Stomach (tissue), 9 donors: Measurements from ENCODE around the gene HDLBP. TPM values are rescaled to one million over a fixed set of nuclear protein-coding genes. Genes with fewer than 3 reads are reported as not detected.

Source experiments
- DNase-seq, 2 donors: peaks; one replicate each; pipeline versions ENCODE4 v3.0.0 to v3.0.0-alpha.2; 2013 to 2019
- H3K27ac ChIP-seq, 5 donors: fragments of 200-600 bp in 4 of 5; sonication (generic) in 4 of 5; one replicate each; pipeline ENCODE4 v1.5.1; 2013 to 2019; ENCODE audit warnings: mild to moderate bottlenecking in 1 of 5, moderate library complexity in 1 of 5
- H3K27me3 ChIP-seq, 3 donors: fragments of 200-600 bp; sonication (generic); one replicate each; pipeline ENCODE4 v1.5.1; 2017 to 2019; ENCODE audit warnings: mixed run types in 1 of 3
- H3K36me3 ChIP-seq, 4 donors: fragments of 200-600 bp; sonication (generic); 1 replicate in 3 of 4; 2 replicates in 1 of 4; pipeline ENCODE4 v1.5.1; 2016 to 2019
- H3K4me1 ChIP-seq, 4 donors: fragments of 200-600 bp; sonication (generic); one replicate each; pipeline ENCODE4 v1.5.1; 2016 to 2019
- H3K4me3 ChIP-seq, 4 donors: fragments of 200-600 bp; sonication (generic) in 3 of 4; one replicate each; pipeline ENCODE4 v1.5.1; 2016 to 2019; ENCODE audit warnings: mild to moderate bottlenecking in 1 of 4
- H3K9me3 ChIP-seq, 4 donors: fragments of 200-600 bp; sonication (generic); one replicate each; pipeline ENCODE4 v1.5.1; 2016 to 2019
- EP300 ChIP-seq: sonication (generic); formaldehyde crosslinking; IDR thresholded peaks from one replicate; pipeline ENCODE4 v1.6.1; 2017; ENCODE audit warnings: antibody characterized with exemption
- POLR2A ChIP-seq, 4 donors: fragments of 450-650 bp; IDR thresholded peaks; one replicate each; pipeline ENCODE4 v1.6.1; 2016; ENCODE audit warnings: antibody characterized with exemption in 4 of 4, control low read depth in 2 of 4, mild to moderate bottlenecking in 1 of 4, moderate library complexity in 1 of 4
- POLR2AphosphoS5 ChIP-seq, 3 donors: sonication (generic); formaldehyde crosslinking; IDR thresholded peaks; one replicate each; pipeline ENCODE4 v1.6.1; 2016; ENCODE audit warnings: antibody characterized with exemption in 3 of 3
- whole genome bisulfite sequencing, 5 donors: extraction: QIAGEN DNeasy Blood & Tissue Kit in 3 of 5; methylation state at CpG; one replicate each; pipeline versions ENCODE4 v1.1.5 to v1.1.7; 2013 to 2018; 5-methylcytosine and 5-hydroxymethylcytosine counted together
- intact Hi-C: fragments of 100-400 bp; cut with DNase I; formaldehyde crosslinking; loops from one replicate; pipeline ENCODE4 v1.15.1; 2023; ENCODE audit warnings: low total_unique reads
- polyA plus RNA-seq, 3 donors: library from polyadenylated mRNA; stranded (reverse); fragments of 200-250 nt; gene quantifications; one replicate each; pipeline ENCODE4 v1.2.3, GENCODE V29; 2013
- total RNA-seq, 5 donors: library from RNA; depleted of rRNA; stranded (reverse); fragments of >200 nt; gene quantifications; one replicate each; pipeline versions ENCODE4 v1.1.0 to v1.2.3, GENCODE V29; 2014 to 2016
- TF ChIP-seq, protein P1 (sequence below), 7 experiments: fragments of 450-650 bp in 4 of 7; fragments of 200-600 bp in 3 of 7; sonication (generic) in 3 of 7; IDR thresholded peaks; one replicate each; pipeline ENCODE4 v1.5.1; 2016 to 2019; ENCODE audit warnings: antibody characterized with exemption in 7 of 7, control low read depth in 2 of 7, mild to moderate bottlenecking in 1 of 7
- donor health status: healthy with polysubstance abuse.
- donor health status: Bipolar disorder and iron deficiency.
- donor health status: healthy.

The HDLBP gene
- total and polyA plus RNA-seq, 8 donors = 171 to 752 (median 397) TPM

DNA sequence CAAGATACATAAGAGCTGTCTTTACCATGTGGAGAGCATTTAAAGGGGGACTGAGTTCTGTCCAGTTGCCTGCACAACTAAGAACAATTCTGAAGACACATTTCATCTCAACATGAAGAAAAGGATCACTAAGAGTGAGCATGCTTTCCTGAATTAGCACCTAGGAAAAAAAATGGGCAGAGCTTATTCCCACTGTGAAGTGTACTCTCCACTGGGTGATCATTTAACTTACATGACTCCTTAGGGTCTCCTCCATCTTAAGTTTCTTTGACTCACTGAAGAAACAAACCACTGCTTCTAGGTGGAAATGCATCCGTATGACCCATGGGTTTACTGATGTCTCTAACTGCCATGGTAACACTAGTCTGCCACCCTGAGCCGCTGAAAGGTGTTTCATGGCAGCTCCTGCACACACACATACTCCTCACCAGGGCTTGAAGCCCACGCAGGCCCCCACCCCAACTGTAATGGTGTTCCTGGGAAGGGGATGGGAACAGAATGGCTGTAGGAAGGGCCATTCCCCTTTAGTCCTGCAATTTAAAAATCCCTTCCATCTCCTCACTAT lies 27.1 kb downstream of the HDLBP start:
- H3K4me3 ChIP-seq = no peak overlapping the region
- H3K27ac ChIP-seq = no peak overlapping the region
- peaks cover 9 to 64% (median 32%) of the 10 kb centered on the region in 4 donors for H3K4me1 ChIP-seq
- H3K27me3 ChIP-seq = no peaks in the 10 kb centered on the region
- no peak for TF ChIP-seq POLR2AphosphoS5 (IDR thresholded peaks at IDR 0.05)
- TF ChIP-seq, protein P1, sequence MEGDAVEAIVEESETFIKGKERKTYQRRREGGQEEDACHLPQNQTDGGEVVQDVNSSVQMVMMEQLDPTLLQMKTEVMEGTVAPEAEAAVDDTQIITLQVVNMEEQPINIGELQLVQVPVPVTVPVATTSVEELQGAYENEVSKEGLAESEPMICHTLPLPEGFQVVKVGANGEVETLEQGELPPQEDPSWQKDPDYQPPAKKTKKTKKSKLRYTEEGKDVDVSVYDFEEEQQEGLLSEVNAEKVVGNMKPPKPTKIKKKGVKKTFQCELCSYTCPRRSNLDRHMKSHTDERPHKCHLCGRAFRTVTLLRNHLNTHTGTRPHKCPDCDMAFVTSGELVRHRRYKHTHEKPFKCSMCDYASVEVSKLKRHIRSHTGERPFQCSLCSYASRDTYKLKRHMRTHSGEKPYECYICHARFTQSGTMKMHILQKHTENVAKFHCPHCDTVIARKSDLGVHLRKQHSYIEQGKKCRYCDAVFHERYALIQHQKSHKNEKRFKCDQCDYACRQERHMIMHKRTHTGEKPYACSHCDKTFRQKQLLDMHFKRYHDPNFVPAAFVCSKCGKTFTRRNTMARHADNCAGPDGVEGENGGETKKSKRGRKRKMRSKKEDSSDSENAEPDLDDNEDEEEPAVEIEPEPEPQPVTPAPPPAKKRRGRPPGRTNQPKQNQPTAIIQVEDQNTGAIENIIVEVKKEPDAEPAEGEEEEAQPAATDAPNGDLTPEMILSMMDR (IDR thresholded peaks at IDR 0.05) = no peak
- TF ChIP-seq EP300 = no peak
- no peak for TF ChIP-seq POLR2A (IDR thresholded peaks at IDR 0.05)
- no peaks in the 10 kb centered on the region for H3K9me3 ChIP-seq
- 83 to 90% (median 87%) methylated on average over 3 of the region's 3 CpGs for WGBS, 5 donors
- H3K36me3 ChIP-seq = peaks cover 0 to 6% (median 0%) of the 10 kb centered on the region in 4 donors
- no peak for DNase-seq
- intact Hi-C loops = no loop called here

DNA sequence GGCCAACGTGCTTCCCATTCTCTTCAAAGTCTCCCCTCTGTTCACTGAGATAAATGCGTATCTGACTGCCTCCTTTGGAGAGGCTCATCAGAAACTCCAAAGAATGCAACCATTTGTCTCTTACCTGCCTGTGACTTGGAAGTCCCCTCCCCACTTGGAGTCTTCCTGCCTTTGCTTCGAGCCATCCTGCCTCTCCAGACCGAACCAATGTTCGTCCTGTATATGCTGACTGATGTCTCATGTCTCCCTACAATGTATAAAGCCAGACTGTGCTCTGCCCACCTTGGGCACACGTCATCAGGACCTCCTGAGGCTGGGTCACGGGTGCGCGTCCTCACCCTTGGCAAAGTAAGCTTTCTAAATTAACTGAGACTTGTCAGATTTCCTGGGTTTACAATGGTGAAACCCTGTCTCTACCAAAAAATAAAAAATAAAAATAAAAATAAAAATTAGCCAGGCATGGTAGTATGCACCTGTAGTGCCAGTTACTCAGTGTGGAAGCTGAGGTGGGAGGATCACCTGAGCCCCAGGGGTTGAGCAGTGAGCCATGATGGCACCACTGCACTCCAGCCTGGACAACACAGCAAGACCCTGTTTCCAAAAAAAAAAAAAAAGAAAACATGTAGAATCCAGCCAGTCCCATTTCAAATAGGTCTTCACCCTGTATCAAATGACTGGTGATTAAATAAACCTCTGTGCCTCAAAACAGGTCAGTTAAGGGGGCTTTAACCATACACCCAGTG lies 29.0 kb downstream of the HDLBP start:
- no peak overlapping the region for H3K27ac ChIP-seq

DNA sequence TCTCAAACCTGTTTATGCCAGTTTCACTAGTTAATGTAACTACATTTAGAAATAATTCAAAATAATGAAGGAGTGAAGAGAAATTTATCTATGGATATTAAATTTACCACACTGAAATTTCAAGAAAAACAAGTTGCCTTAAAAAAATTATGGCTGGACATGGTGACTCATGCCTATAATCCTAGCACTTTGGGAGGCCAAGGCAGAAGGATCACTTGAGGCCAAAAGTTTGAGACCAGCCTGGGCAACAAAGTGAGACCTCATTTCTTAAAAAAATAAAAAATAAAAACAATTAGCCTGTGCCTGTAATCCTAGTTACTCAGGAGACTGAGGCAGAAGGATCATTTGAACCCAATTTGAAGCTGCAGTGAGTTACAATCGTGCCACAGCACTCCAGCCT lies 29.9 kb downstream of the HDLBP start:
- WGBS, 5 donors = 84 to 97% (median 90%) methylated on average over 1 of the region's 1 CpG
- peaks cover 9 to 75% (median 47%) of the 10 kb centered on the region in 4 donors for H3K4me1 ChIP-seq
- H3K4me3 ChIP-seq = no peak overlapping the region
- DNase-seq = no peak
- H3K9me3 ChIP-seq = no peaks in the 10 kb centered on the region
- intact Hi-C loops = no loop called here
- H3K27me3 ChIP-seq = no peaks in the 10 kb centered on the region
- no peak for TF ChIP-seq EP300
- no peak for TF ChIP-seq POLR2AphosphoS5 (IDR thresholded peaks at IDR 0.05)
- no peak for TF ChIP-seq POLR2A (IDR thresholded peaks at IDR 0.05)
- TF ChIP-seq, protein P1 (IDR thresholded peaks at IDR 0.05) = no peak
- H3K36me3 ChIP-seq = peaks cover 0 to 6% (median 0%) of the 10 kb centered on the region in 4 donors
- no peak overlapping the region for H3K27ac ChIP-seq

More for the DNA sequence above, 29.0 kb downstream of the HDLBP start:
- H3K4me1 ChIP-seq = peaks cover 9 to 69% (median 45%) of the 10 kb centered on the region in 4 donors
- peaks cover 0 to 6% (median 0%) of the 10 kb centered on the region in 4 donors for H3K36me3 ChIP-seq
- H3K27me3 ChIP-seq = no peaks in the 10 kb centered on the region
- no peak overlapping the region for H3K4me3 ChIP-seq
- intact Hi-C loops = no loop called here
- no peak for DNase-seq
- TF ChIP-seq, protein P1 (IDR thresholded peaks at IDR 0.05) = no peak
- no peaks in the 10 kb centered on the region for H3K9me3 ChIP-seq
- whole genome bisulfite sequencing, 5 donors = 93 to 97% (median 94%) methylated on average over 9 of the region's 9 CpGs

DNA sequence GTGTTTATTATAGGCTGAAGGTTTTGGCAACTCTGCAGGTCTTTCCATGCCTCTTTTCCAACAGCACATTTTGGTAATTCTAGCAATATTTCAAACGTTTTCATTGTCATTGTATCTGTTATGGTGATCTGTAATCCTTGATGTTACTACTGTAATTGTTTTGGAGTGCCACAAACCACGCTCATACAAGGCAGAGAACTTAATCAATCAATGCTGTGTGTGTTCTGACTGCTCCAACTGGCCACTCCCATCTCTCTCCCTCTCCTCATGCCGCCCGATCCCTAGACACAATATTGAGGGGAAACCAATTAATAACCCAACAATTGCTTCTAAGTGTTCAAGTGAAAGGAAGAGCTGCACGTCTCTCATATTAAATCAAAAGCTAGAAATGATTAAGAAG lies 32.9 kb downstream of the HDLBP start:
- no peak overlapping the region for H3K4me3 ChIP-seq
- no peak for DNase-seq
- no peak for TF ChIP-seq EP300
- TF ChIP-seq, protein P1 (IDR thresholded peaks at IDR 0.05) = no peak
- no peak for TF ChIP-seq POLR2AphosphoS5 (IDR thresholded peaks at IDR 0.05)
- no peak for TF ChIP-seq POLR2A (IDR thresholded peaks at IDR 0.05)
- H3K4me1 ChIP-seq = peaks cover 9 to 66% (median 41%) of the 10 kb centered on the region in 4 donors
- no peaks in the 10 kb centered on the region for H3K36me3 ChIP-seq
- no peaks in the 10 kb centered on the region for H3K27me3 ChIP-seq
- 20 to 43% (median 26%) methylated on average over 5 of the region's 5 CpGs for WGBS, 5 donors
- intact Hi-C loops = no loop called here
- no peaks in the 10 kb centered on the region for H3K9me3 ChIP-seq
- peak overlapping the region in 2 of 5 donors; percentile 5 to 46 for H3K27ac ChIP-seq
